Smooth muscle cell (in vitro differentiated cells): Measurements from ENCODE around the gene DMXL1. TPM values are rescaled to one million over a fixed set of nuclear protein-coding genes. Genes with fewer than 3 reads are reported as not detected.

Source experiments
- DNase-seq: peaks from one replicate; lab custom pipeline; 2025; ENCODE audit not compliant: unreplicated experiment; lab: John Stamatoyannopoulos, UW
- H2AFZ ChIP-seq: fragments of 200-600 bp; sonication (generic); 2 replicates; pipeline ENCODE4 v1.6.0; 2016; ENCODE audit warnings: antibody characterized with exemption, low read depth, mild to moderate bottlenecking
- H3F3A ChIP-seq: fragments of 200-600 bp; sonication (generic); 2 replicates; pipeline ENCODE4 v1.6.0; 2017; ENCODE audit warnings: antibody characterized with exemption, low read depth
- H3K27ac ChIP-seq: fragments of 200-600 bp; sonication (generic); 2 replicates; pipeline ENCODE4 v1.5.1; 2016; ENCODE audit warnings: low read depth, mild to moderate bottlenecking
- H3K27me3 ChIP-seq: fragments of 200-600 bp; sonication (generic); 2 replicates; pipeline ENCODE4 v1.6.1; 2016; ENCODE audit warnings: low read depth, mild to moderate bottlenecking
- H3K36me3 ChIP-seq: fragments of 200-600 bp; sonication (generic); 2 replicates; pipeline ENCODE4 v1.5.1; 2016; ENCODE audit warnings: low read depth
- H3K4me1 ChIP-seq: fragments of 200-600 bp; sonication (generic); 2 replicates; pipeline ENCODE4 v1.5.1; 2016; ENCODE audit warnings: low read depth
- H3K4me2 ChIP-seq: fragments of 200-600 bp; sonication (generic); 2 replicates; pipeline ENCODE4 v1.6.0; 2016; ENCODE audit warnings: mild to moderate bottlenecking
- H3K4me3 ChIP-seq: fragments of 200-600 bp; sonication (generic); 2 replicates; pipeline ENCODE4 v1.5.1; 2016; ENCODE audit warnings: mild to moderate bottlenecking
- H3K79me2 ChIP-seq: fragments of 200-600 bp; sonication (generic); 2 replicates; pipeline ENCODE4 v1.6.0; 2016; ENCODE audit warnings: low read depth, mild to moderate bottlenecking
- H3K9ac ChIP-seq: fragments of 200-600 bp; sonication (generic); 2 replicates; pipeline ENCODE4 v1.6.0; 2016; ENCODE audit warnings: low read depth
- H3K9me3 ChIP-seq: fragments of 200-600 bp; sonication (generic); replicated peaks from 2 replicates; pipeline ENCODE4 v1.5.1; 2016; ENCODE audit warnings: low read depth
- H4K20me1 ChIP-seq: fragments of 200-600 bp; sonication (generic); 2 replicates; pipeline ENCODE4 v1.6.0; 2016; ENCODE audit warnings: low read depth
- WGBS: methylation state at CpG from one replicate; pipeline ENCODE4 v1.1.7; 2016; ENCODE audit warnings: low lambda C conversion rate; 5-methylcytosine and 5-hydroxymethylcytosine counted together
- polyA plus RNA-seq: library from polyadenylated mRNA; unstranded; fragments of >200 nt; fragmentation: Nextera tagmentation; extraction: Ambion mirVana; gene quantifications from 2 replicates; pipeline ENCODE4 v1.2.1, GENCODE V29; 2016
- total RNA-seq: library from RNA; depleted of rRNA; stranded (reverse); fragments of >200 nt; gene quantifications from 2 replicates; pipeline ENCODE4 v1.2.3, GENCODE V29; 2014
- TF ChIP-seq, protein P1 (sequence below): fragments of 200-600 bp; sonication (generic); IDR thresholded peaks from 2 replicates; pipeline ENCODE4 v1.5.1; 2017; ENCODE audit warnings: borderline replicate concordance, mild to moderate bottlenecking, antibody characterized with exemption; ENCODE audit not compliant: insufficient read depth, poor library complexity, severe bottlenecking

Gene DMXL1
- total and polyA plus RNA-seq, 2 experiments from 2014 or later, result 9.6 to 76.0 TPM

DNA sequence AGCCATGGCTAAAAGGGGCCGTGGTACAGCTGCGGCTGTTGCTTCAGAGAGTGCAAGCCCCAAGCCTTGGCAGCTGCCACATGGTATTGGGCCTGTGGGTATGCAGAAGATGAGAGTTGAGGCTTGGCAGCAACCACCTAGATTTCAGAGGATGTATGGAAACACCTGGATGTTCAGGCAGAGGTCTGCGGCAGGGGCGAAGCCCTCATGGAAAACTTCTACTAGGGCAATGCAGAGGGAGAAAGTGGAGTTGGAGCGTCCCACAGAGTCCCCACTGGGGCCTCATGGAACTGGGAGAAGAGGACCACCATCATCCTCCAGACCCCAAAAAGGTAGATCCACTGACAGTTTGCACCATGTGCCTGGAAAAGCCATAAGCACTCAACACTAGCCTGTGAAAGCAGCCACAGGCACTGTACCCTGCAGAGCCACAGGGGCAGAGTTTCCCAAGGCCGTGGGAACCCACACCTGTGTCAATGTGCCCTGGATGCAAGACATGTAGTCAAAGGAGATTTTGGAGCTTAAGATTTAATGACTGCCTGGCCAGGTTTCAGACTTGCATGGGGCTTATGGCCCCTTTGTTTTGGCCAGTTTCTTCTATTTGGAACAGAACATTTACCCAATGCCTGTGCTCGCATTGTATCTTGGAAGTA is 65.9 kb downstream of the DMXL1 start:
- H2AFZ ChIP-seq, result no peak overlapping the region
- H3K27ac ChIP-seq, result no peak overlapping the region
- H3F3A ChIP-seq, result no peaks in the 10 kb centered on the region
- no peak overlapping the region for H3K9ac ChIP-seq
- H3K4me3 ChIP-seq, result no peak overlapping the region
- H3K27me3 ChIP-seq, result no peaks in the 10 kb centered on the region
- H3K79me2 ChIP-seq, result no peaks in the 10 kb centered on the region
- H3K4me1 ChIP-seq, result no peaks in the 10 kb centered on the region
- H3K36me3 ChIP-seq, result peaks cover 24% of the 10 kb centered on the region
- no peak for DNase-seq
- no peak overlapping the region for H3K4me2 ChIP-seq
- H3K9me3 ChIP-seq, result peaks cover 8% of the 10 kb centered on the region
- TF ChIP-seq, protein P1, sequence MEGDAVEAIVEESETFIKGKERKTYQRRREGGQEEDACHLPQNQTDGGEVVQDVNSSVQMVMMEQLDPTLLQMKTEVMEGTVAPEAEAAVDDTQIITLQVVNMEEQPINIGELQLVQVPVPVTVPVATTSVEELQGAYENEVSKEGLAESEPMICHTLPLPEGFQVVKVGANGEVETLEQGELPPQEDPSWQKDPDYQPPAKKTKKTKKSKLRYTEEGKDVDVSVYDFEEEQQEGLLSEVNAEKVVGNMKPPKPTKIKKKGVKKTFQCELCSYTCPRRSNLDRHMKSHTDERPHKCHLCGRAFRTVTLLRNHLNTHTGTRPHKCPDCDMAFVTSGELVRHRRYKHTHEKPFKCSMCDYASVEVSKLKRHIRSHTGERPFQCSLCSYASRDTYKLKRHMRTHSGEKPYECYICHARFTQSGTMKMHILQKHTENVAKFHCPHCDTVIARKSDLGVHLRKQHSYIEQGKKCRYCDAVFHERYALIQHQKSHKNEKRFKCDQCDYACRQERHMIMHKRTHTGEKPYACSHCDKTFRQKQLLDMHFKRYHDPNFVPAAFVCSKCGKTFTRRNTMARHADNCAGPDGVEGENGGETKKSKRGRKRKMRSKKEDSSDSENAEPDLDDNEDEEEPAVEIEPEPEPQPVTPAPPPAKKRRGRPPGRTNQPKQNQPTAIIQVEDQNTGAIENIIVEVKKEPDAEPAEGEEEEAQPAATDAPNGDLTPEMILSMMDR, result no peak
- no peaks in the 10 kb centered on the region for H4K20me1 ChIP-seq
- WGBS, result over 99% methylated on average over 7 of the region's 7 CpGs

DNA sequence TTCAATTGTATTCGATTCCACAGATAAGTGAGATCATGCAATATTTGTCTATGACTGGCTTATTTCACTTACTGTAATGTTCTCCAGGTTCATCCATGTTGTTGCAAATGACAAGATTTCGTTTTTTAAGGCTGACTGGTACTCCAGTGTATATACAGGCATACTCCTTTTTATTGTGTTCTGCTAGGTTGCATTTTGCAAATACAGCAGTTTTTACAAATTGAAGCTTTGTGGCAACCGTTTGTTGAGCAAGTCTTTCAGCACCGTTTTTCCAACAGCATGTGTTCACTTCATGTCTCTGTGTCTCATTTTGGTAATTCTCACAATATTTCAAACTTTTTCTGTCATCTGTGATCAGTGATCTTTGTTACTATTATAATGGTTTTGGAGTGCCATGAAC is 82.7 kb downstream of the DMXL1 start:
- Histone ChIP-seq H3K9me3 (peaks cover 3% of the 10 kb centered on the region), H3F3A (no peaks in the 10 kb centered on the region), H4K20me1 (no peaks in the 10 kb centered on the region), H3K4me3 (no peak overlapping the region), H2AFZ (no peak overlapping the region), H3K27me3 (no peaks in the 10 kb centered on the region), H3K9ac (no peak overlapping the region), H3K4me2 (no peak overlapping the region), H3K27ac (no peak overlapping the region), H3K36me3 (peaks cover 12% of the 10 kb centered on the region), H3K4me1 (no peaks in the 10 kb centered on the region), H3K79me2 (peaks cover 2% of the 10 kb centered on the region)
- TF ChIP-seq, protein P1, result no peak
- 93% methylated on average over 4 of the region's 4 CpGs for whole genome bisulfite sequencing
- no peak for DNase-seq

DNA sequence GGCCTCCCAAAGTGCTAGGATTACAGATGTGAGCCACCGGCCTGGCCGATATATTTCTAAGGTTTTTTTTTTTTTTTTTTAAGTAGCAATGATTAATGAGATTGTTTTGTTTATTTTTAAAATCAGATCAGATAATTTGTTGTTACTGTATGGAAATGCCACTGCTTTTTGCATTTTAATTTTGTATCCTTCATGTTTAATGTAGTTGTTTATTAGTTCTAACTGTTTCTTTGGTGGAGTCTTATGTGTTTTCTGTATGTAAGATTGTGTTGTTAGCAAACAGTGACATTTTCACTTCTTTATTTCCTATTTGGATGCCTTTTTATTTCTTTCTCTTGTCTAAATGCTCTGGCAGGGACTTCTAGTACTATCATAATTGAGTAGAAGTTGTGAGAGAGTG is 87.3 kb downstream of the DMXL1 start:
- H3K36me3 ChIP-seq, result peaks cover 5% of the 10 kb centered on the region
- TF ChIP-seq, protein P1, result no peak
- no peak overlapping the region for H3K4me2 ChIP-seq
- H3K27me3 ChIP-seq, result no peaks in the 10 kb centered on the region
- H3K27ac ChIP-seq, result no peak overlapping the region
- no peak overlapping the region for H3K9ac ChIP-seq
- H2AFZ ChIP-seq, result no peak overlapping the region
- no peaks in the 10 kb centered on the region for H4K20me1 ChIP-seq
- peaks cover 3% of the 10 kb centered on the region for H3K79me2 ChIP-seq
- DNase-seq, result no peak
- 99% methylated on average over 2 of the region's 2 CpGs for WGBS
- H3K9me3 ChIP-seq, result peaks cover 3% of the 10 kb centered on the region
- no peaks in the 10 kb centered on the region for H3K4me1 ChIP-seq
- H3K4me3 ChIP-seq, result no peak overlapping the region
- H3F3A ChIP-seq, result no peaks in the 10 kb centered on the region

DNA sequence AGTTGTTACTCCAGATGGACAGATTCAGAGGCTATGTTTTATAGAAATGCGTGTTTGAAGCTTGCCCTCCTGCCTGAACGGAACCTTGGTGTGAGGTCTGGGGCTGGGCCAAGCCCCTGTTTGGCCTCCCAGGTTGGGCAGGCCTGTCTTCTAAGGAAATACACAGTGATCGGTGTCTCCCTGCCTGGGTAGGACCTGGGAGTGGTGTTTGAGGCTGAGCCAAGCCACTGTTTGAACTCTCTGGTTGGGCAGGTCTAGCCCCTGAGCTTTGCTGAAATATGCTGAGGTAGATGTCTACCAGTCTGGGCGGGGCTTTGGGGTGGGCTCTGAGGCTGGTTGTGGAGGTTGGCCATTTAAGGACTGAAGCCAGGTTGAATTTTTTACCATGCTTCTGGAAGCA is 90.5 kb downstream of the DMXL1 start:
- no peak overlapping the region for H3K27ac ChIP-seq
- H2AFZ ChIP-seq, result no peak overlapping the region
- peaks cover 3% of the 10 kb centered on the region for H3K79me2 ChIP-seq
- TF ChIP-seq, protein P1, result no peak
- no peaks in the 10 kb centered on the region for H3K27me3 ChIP-seq
- H3K9ac ChIP-seq, result no peak overlapping the region
- no peak overlapping the region for H3K4me2 ChIP-seq
- H3K9me3 ChIP-seq, result peaks cover 3% of the 10 kb centered on the region
- H3K4me3 ChIP-seq, result no peak overlapping the region
- H4K20me1 ChIP-seq, result no peaks in the 10 kb centered on the region
- no peak for DNase-seq
- 98% methylated on average over 4 of the region's 4 CpGs for WGBS
- H3K4me1 ChIP-seq, result no peaks in the 10 kb centered on the region
- peaks cover 5% of the 10 kb centered on the region for H3K36me3 ChIP-seq
- H3F3A ChIP-seq, result no peaks in the 10 kb centered on the region
